HG03108 (cell line): ENCODE data around the gene NF2.

Experiments used
- ATAC-seq: cut with Tn5 transposase; IDR thresholded peaks from one replicate; pipeline ENCODE4 v1.9.1; 2021; ENCODE audit warnings: moderate library complexity; ENCODE audit not compliant: unreplicated experiment

NF2 gene

DNA sequence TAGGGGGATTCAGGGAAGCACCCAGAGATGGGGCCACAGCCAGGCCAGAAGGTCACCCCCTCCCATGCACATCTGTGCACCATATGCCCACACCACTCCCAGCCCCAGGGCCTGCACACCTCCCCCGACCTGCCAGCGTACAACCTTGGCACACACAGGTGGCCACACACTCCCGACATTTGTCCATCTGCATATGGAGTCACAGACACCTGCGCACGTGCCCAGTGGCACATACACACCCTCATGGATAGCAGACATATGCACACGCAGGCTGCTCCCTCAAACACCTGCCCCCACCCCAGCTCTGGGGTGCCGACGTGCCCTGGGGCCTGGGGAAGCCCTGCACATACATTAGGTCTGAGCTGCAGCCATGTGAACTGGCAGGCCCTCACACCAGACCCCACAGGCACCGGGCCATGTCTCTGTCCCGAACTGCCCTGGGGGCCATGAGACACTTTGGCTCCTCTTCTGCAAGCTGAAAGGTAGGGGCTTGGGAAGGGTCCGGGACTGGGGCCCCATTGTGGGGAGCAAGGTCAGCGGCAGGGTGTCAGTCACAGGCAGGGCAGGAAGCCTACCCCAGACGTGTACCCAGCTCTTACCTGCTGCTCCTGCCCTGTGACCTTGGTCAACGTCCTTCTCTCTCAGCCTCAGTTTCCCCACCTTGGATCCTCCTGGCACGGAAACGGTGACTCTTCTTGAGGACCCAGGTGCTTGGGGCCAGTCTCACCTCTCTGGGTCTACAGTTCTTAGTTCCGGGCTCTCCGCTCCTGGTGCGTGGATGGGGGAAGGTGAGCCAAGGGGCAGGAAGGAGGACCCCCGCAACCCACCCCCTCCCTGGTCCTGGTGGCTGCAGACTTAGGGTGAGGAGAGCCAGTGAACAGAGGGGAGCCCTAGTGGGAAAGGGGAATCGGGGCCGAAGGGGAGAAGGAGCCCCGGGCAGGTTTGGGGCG is 115.8 kb downstream of the NF2 start:
- ATAC-seq = no peak

DNA sequence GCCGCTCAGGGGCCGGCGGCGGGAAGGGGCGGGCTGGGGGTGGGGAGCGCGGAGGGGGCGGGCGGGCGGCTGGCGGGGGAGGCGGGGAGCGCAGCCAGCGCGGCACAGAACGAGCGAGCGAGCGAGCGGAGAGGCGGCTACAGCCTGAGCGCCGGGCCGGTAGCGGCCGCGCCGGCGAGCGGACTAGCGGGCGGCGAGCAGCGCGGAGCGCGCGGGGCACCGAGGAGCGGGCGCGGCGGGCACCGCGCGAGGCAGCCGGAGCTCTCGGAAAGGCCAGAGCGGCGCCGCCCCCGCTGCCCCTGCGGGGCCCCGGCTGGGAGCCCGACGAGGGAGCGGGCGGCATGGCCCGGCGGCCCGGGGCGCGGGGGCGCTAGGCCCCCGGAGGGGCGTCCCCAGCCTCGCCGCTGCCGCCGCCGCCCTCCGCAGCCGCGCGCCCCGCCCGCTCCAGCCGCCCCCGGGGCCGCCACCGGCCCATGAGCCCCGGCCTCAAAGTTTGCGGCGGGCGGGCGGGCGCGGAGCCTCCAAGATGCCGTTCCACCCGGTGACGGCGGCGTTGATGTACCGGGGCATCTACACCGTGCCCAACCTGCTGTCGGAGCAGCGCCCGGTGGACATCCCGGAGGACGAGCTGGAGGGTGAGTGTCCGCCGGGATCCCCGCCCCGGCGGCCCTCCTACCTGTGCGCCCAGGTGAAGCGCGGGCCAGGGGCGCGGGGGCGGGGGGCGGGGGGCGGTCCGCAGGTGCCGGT is 116.6 kb downstream of the NF2 start, which contains the start of gene CABP7:
Gene CABP7, plus strand, starts transcription at position 105 of the 747 bp plus-strand sequence. Its CDS starts 422 bp downstream, at position 527.
- no peak for ATAC-seq

DNA sequence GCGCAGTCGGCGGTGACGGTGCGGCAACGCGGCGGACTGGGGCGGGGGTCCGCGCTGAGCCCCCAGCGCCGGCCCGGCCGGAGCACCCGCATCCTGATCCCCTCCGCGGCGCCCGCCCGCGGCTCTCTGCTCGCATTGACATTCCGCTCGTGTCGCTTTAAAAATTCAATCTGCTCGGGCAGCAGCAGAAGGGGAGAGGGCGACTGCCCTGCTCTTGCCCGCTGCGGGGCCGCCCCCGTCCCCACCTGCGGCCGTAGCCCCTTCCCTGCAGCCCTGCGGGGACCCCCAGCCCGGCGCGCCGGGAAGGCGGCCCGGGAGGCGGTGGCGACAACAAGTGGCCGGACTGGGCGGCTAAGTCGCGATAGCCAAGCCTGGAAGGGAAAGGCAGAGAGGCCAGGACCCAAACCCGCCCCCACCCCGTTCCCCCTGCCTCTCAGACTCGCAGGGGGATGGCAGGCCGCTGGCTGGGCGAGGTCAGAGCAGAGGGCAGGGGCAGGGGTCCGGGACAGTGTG is 117.4 kb downstream of the NF2 start:
- ATAC-seq = no peak

DNA sequence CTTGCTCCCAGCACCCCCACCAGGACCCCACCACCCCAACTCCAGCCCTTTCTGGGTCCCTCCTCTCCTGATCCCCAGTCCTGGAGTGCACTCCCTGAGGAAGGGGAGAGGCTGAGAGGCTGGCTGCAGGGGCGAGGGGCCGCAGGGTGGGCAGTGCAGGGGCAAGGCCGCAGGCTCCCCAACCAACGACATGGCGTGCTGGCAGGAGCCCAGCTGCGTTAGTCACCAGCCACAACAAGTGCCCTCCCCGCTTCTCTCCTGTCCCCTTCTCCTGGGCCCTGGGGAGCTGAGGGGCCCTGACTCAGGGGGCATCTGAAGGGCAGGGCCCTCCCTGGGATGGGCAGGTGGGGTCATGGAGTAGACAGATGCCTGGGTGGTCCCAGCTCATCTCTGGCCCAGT is 118.7 kb downstream of the NF2 start:
- ATAC-seq = no peak

DNA sequence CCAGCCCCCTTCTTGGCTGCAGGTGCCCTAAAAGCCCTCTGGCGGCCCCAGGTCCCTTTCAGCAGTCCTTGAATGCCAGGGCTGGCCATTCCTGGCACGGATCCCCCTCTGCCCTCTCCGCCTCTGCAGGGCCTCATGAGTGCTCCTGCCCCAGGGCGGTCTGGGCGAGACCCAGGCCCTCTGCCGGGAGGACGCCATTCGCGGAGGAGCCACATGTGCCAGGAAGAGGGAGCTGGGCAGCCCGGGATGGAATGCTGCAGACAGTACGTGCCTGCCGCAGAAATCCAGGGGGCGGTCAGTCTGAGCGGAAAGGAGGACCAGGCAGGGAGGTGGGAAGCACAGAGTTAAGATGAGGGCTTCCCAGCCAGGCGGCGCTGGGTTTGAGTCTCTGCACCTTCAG is 119.2 kb downstream of the NF2 start:
- ATAC-seq = no peak

DNA sequence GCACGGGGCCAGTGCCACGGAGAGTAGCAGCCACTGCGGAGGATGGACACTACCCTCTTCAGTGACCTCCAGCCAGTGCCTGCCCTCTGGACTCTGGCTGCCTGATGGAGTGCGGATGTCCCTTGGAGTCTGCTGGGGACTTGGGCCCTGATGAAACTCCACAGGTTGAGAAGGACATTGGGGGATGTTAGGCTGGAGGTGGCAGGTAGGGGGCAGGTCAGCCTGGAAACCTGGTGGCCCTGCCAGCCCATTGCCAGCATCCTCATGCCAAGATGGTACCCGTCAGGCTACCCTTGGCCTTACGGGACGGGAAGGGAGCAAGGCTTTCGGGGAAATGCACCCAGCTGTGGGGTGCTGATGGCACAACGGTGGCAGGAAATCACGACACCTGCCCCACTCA is 120.3 kb downstream of the NF2 start:
- no peak for ATAC-seq

DNA sequence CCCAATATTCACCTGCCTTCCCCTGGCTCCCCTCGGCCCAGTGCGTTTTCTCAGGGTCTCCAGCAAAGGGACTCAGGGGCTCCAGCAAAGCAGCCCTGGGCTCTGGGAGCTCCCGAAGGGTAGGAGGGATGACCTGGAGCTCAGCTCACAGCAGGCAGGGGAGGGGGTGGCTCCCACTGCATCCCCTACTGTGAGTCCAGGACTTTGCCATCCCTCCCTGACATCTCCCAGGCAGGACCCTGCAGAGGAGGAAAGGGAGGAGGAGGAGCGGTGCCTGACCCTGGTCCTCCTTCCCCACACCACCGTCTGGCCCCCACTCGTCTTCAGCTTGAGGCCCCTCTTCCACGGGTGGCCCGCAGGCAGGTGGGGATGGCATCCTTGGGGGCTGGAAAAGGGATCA is 121.4 kb downstream of the NF2 start:
- no peak for ATAC-seq

DNA sequence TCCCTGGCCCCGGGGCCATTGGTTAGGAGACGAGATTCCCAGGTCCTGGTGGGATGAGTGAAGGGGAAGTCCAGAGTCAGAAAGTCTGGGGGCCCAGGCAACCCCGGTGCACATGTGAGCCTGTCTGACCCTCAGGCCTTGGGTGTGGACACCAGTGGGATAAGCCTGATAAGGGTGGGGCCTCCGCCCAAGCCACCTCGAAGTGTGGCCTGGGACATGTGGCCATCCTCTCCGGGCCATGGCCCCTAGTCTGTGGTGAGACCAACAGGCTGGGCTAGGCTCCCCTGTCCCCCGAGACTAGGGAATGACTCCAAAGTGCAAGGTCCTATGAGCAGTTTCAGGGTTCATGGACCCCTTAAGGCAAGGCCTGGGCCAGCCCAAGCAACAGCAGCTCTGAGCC is 122.7 kb downstream of the NF2 start:
- no peak for ATAC-seq

DNA sequence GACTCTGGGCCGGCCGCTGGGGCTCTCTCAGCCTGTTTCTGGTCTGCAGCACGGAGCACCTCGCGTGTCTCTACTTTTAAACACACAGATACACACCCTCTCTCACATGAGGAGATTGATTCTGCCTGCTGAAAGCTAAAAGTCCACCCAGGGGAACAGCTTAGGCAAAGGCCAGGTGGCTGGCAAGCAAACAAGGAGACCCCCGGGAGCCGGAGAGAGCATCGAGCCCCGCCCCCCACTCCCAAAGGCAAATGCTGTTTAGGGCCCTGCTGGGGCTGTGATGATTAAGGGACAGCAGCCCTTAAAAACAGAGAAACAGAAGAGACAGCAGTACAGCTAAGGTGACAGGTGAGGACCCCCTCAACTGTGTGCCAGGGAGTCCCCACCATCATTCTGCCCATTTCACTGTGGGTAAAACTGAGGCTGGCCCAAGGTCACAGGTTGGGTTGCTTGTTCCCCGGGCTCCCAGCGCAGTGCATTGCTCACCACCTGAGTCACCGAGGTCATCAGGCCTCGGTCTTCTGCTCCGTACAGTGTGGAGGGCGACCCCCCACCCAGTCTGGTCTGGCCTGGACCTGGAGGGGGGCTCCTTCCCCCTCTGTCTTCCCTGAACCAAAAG is 123.2 kb downstream of the NF2 start:
- no peak for ATAC-seq

DNA sequence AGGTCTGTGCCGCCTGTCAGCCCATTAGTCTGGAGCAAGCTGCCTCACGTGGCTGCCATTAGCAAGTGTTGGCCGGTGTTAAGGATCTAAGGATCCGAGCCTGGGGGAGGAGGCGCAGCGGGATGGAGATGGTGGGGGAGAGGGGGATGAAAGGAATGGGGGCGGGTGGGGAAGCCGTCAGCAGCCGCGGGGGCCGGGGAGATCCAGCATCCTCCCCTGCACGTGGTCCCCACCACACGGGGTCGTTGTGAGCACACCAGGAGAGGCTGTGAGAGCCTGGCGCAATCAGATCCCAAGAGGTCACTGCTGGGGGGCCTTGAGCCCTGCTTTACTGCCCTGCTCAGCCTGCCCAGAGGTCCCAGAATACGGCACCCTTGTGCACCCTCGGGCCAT is 123.7 kb downstream of the NF2 start:
- ATAC-seq = no peak

DNA sequence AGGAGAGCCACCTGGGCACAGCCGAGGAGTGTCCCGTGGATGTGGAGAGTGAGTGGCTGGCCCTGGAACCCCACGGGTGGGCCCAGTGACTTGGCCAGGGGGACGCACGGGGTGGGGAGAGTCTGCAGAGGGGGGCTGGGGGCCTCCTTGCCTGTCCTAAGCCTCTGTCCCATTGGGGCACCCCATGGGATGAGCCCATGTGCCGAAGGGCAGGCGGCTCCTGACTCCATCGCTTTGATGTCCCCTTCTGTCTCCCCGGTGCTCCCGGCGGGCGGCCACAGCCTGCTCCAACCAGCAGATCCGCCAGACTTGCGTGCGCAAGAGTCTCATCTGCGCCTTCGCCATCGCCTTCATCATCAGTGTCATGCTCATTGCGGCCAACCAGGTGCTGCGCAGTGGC is 125.7 kb downstream of the NF2 start:
- ATAC-seq = no peak

DNA sequence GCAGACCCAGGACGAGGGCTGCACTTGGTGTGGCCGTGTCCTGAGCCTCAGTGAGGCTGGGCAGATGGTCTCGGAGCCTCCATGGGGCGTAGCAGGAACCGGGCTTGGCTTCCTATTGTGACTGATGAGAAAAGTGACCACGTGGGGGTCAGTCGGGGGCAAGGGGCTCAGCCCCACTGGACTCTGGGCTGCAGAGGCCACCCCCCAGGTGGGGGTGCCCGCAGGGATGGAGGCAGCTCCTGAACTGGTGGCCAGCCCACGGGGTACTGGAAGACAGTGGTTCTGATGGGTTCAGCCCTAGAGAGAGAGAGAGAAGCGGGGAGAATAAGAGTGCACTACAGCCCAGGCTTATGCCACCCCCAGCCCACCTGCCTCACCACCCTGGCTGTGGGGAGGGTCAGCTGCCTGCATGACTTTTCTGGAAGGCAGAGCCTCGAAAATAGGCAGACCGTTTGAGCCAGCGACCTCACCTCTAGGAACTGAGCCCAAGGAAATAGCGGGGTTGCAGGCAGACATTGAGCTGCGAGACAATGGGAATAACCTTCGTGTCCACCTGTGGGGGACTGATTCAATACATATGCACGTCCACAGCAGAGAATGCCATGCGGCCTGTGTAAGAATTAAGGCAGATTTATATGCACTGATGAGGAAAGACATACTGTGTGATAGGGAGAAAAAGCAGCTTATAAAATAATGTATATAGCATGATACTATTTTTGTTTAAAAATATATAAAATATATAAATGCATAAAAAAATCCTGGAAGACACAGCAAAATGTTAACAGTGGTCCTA is 127.8 kb downstream of the NF2 start:
- ATAC-seq = no peak

DNA sequence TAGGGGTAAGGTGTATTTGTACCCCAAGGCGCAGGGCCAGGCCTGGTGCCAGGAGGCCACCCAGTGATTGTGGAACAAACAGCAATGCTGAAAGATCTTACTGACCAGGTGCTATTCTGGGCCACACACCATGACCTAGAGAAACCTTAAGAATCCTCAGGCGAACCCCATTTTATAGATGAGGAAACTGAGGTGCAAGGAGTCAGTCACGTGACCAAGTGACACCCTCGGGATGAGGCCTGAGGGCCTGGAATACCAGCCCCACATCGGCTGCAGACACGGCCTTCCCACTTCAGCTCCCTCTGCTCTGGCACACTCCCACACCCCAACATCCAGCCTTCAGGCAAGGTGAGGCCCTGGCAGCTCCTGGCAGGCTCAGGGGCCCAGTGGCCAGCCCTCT is 129.4 kb downstream of the NF2 start:
- no peak for ATAC-seq

DNA sequence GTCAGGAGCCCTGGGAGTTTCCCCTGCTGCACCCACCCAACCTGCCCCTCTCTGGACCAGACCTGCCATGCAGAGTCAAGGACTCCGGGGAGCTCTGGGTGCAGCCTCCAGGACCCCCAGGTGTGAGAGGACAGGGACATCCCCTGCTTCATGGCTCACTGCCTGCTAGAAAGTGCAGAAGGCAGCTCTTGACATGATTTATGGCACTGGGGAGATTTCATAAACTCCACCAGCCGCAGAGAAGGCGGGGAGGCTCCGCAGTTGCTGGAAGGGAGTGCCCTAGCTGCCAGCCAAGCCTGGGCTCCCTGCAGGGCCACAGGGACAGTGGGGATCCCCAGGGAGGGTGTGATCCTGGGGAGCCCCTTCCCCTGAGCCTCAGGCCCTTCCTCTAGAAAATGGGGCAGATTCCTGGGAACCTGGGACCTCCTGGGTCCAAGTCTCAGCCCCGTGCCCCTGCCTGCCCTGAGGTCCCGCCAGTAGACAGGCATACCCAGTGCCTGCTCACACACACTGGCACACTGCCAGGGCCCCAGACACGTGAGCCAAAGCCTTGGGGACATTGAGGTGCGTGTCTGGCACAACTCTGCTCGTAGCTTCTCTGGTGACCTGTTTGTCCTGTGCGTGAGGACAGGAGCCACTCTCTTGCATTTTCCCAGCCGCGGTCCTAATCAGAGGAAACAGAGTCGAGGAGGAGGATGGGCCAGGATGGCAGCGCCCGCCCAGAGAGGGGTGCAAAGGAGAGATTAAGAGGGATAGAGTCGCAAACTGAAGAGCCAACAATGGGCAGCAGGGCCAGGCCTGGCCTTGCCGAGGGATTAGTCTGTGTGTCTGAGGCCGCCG is 130.1 kb downstream of the NF2 start:
- ATAC-seq = no peak

DNA sequence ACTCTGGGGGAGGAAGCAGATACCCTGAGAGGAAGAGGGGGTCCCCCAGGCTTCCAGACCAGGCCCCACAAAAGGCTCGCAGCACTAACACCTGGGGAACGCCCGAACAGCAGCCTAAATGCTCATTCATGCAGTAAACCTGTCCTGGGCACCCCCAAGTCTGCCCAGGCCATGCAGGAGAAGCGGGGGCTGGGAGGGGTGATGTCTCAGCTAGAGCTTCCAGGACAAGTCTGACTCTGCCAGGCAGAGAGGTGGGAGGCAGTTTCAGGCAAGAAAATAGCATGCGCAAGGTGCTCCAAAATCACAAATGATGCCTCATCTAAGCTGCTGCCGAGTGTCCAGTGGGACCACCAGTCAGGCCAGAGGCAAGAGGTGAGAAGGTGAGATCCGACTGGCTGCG is 131.0 kb downstream of the NF2 start:
- ATAC-seq = no peak

DNA sequence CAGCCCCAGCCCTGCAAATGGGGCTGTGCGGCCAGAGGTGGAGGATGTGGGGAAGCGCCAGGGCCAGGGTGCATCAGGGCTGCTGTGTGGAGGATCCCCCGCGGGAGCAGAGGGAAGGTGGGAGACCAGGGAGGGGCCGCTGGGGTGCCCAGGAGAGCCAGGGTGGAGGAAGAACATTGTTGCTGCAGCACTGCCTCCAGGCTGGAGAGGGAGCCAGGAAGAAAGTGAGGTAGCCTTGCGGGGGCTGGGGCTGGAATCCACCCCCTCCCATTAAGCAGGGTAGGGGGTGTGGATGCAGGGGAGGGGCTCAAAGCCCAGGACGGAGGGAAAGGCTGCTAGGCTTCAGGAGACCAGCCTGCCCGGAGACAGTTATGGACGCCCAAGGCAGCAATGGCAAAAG is 131.4 kb downstream of the NF2 start:
- no peak for ATAC-seq

DNA sequence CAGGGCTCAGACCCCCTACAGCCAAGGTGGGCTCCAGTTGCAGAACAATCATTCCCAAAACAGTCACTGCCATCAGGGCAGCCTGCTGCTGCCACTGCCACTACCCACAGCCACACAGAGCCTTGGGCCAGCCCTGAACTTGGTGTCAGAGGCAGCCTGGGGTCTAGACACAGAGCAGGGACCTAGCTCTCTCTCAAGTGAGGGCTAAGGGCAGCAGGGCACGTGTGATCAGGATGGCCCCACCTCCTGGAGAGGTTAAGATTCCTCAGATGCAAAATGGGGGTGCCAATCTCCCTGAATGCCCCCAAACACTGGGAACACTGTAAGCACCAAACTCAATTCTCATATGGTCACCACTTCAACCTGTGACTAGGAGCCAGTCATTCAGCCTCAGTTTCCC is 132.0 kb downstream of the NF2 start:
- ATAC-seq = no peak

DNA sequence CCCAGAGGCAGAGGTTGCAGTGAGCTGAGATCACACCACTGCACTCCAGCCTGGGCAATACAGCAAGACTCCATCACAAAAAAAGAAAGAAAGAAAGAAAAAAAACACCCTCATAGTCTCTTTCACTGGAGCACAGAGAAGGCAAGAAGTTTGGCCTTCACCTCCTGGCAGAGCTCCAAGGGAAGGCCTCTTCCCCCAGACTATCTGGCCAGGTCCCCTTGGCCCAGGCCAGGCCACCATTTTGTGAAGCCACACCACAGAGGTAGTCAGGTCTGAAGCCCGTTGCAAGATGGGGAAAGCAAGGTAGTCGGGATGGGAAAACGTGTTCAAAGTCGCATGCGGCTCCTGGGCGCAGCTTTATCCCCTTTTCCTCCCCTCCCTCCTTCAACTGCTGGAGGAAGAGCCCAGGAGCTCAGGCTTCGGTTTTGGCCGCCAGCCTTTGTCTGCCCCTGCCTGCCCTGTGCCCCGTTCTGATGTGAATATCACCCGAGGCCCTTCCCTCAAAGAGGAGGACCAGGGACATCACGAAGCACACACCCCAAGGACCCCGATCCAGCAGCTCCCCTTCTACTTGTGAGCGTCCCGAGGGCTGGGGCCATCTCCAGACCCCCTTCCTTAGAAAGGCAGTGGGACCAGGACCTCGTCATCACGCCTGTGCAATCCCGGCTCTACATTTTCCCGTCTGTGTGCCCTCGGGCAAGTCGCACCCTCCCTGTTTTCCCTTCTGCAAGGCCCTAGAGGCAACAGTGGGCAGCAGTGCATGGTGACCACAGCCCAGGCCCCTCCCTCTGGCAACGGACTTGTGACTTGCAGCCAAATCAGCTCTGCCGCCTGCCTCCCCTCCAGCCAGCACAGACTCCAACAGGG is 134.1 kb downstream of the NF2 start:
- no peak for ATAC-seq
